SJSA1 (cell line): ENCODE measurements around the gene SHISA5. TPM values are rescaled to one million over a fixed set of nuclear protein-coding genes. Genes with fewer than 3 reads are reported as not detected.
A peak's percentile ranks its signal among the peaks of the same experiment; 100 is the strongest.

Experiments
- DNase-seq, 2 experiments: peaks; one replicate each; pipeline ENCODE4 v3.0.0-alpha.2; 2015 to 2020; ENCODE audit warnings: low spot score in 2 of 2, low read depth in 1 of 2
- H3K27ac ChIP-seq: fragments of 250-450 bp; sonication (Bioruptor Pico); 2 replicates; pipeline ENCODE4 v1.5.1; 2020; ENCODE audit warnings: mild to moderate bottlenecking, moderate library complexity
- H3K27me3 ChIP-seq: fragments of 250-450 bp; sonication (Bioruptor Pico); replicated peaks from 2 replicates; pipeline ENCODE4 v1.5.1; 2020; ENCODE audit warnings: mild to moderate bottlenecking, moderate library complexity
- H3K36me3 ChIP-seq: fragments of 250-450 bp; sonication (Bioruptor Pico); 2 replicates; pipeline ENCODE4 v1.5.1; 2020; ENCODE audit warnings: mild to moderate bottlenecking
- H3K4me1 ChIP-seq: fragments of 250-450 bp; sonication (Bioruptor Pico); replicated peaks from 2 replicates; pipeline ENCODE4 v1.6.1; 2021; ENCODE audit warnings: mild to moderate bottlenecking
- H3K4me3 ChIP-seq: fragments of 250-450 bp; sonication (Bioruptor Pico); 2 replicates; pipeline ENCODE4 v1.5.1; 2020; ENCODE audit warnings: mild to moderate bottlenecking
- H3K9me3 ChIP-seq: fragments of 250-450 bp; sonication (Bioruptor Pico); replicated peaks from 2 replicates; pipeline ENCODE4 v1.5.1; 2020; ENCODE audit warnings: mild to moderate bottlenecking
- total RNA-seq: library from RNA; depleted of rRNA; stranded (reverse); fragments of >200 nt; shearing (Covaris generic); gene quantifications from 2 replicates; pipeline ENCODE4 v1.2.3, GENCODE V29; 2014

Gene SHISA5
- total RNA-seq, 1 experiment from 2014 or later, result 105 TPM

- peaks cover 4% of the 10 kb centered on the region for H3K36me3 ChIP-seq
- H3K9me3 ChIP-seq, result no peaks in the 10 kb centered on the region
- no peak for DNase-seq
- H3K27ac ChIP-seq, result no peak overlapping the region
- no peaks in the 10 kb centered on the region for H3K27me3 ChIP-seq
- peaks cover 8% of the 10 kb centered on the region for H3K4me1 ChIP-seq
- no peak overlapping the region for H3K4me3 ChIP-seq
These were observed 70.4 kb downstream of the SHISA5 start for GRCh38 chr3:48433472-48434118.

GRCh38 chr3:48432411-48433371 lies 71.3 kb downstream of the SHISA5 start:
- no peak for DNase-seq
- Histone ChIP-seq H3K27me3 (0 out of 2 replicates have a peak, but pooled peaks cover 2% of the 10 kb centered on the region), H3K4me1 (peaks cover 8% of the 10 kb centered on the region), H3K9me3 (no peaks in the 10 kb centered on the region), H3K36me3 (peaks cover 4% of the 10 kb centered on the region), H3K4me3 (no peak overlapping the region), H3K27ac (no peak overlapping the region)

- Histone ChIP-seq H3K36me3 (peaks cover 4% of the 10 kb centered on the region), H3K27ac (no peak overlapping the region), H3K27me3 (0 out of 2 replicates have a peak, but pooled peaks cover 2% of the 10 kb centered on the region), H3K9me3 (no peaks in the 10 kb centered on the region), H3K4me1 (peaks cover 8% of the 10 kb centered on the region), H3K4me3 (no peak overlapping the region)
- DNase-seq, result no peak
These were observed 72.5 kb downstream of the SHISA5 start for GRCh38 chr3:48431224-48432029.

GRCh38 chr3:48430708-48431101 lies 73.3 kb downstream of the SHISA5 start:
- 0 out of 2 replicates have a peak, but pooled peaks cover 2% of the 10 kb centered on the region for H3K27me3 ChIP-seq
- H3K9me3 ChIP-seq, result no peaks in the 10 kb centered on the region
- no peak for DNase-seq
- H3K4me1 ChIP-seq, result peaks cover 8% of the 10 kb centered on the region
- peaks cover 4% of the 10 kb centered on the region for H3K36me3 ChIP-seq
- no peak overlapping the region for H3K4me3 ChIP-seq
- H3K27ac ChIP-seq, result no peak overlapping the region

- H3K27me3 ChIP-seq, result 0 out of 2 replicates have a peak, but pooled peaks cover 2% of the 10 kb centered on the region
- peak within 1 kb of the TSS; percentile 79 for H3K4me3 ChIP-seq
- H3K9me3 ChIP-seq, result no peaks in the 10 kb centered on the region
- no peak within 1 kb of the TSS for H3K27ac ChIP-seq
- H3K36me3 ChIP-seq, result peaks cover 4% of the 10 kb centered on the region
- DNase-seq, result no peak
- H3K4me1 ChIP-seq, result peaks cover 8% of the 10 kb centered on the region
These were observed 73.8 kb downstream of the SHISA5 start, which contains the start of gene PLXNB1 for GRCh38 chr3:48429960-48430707. Gene PLXNB1 (minus strand): TSS chr3:48430086. CDS start chr3:48424611, 5,475 bp downstream.

- Histone ChIP-seq H3K27ac (no peak overlapping the region), H3K36me3 (peaks cover 4% of the 10 kb centered on the region)
- DNase-seq, result peak in 1 of 2 experiments; percentile 24
These were observed 74.5 kb downstream of the SHISA5 start for GRCh38 chr3:48429317-48429959.

GRCh38 chr3:48428572-48429316 lies 75.2 kb downstream of the SHISA5 start:
- H3K27ac ChIP-seq, result no peak overlapping the region
- H3K36me3 ChIP-seq, result peaks cover 4% of the 10 kb centered on the region
- H3K9me3 ChIP-seq, result no peaks in the 10 kb centered on the region
- H3K4me3 ChIP-seq, result peak overlapping the region; percentile 79
- peaks cover 8% of the 10 kb centered on the region for H3K4me1 ChIP-seq
- 0 out of 2 replicates have a peak, but pooled peaks cover 2% of the 10 kb centered on the region for H3K27me3 ChIP-seq
- peak in 1 of 2 experiments; percentile 24 for DNase-seq

More at GRCh38 chr3:48429317-48429959, 74.5 kb downstream of the SHISA5 start:
- H3K4me3 ChIP-seq, result peak overlapping the region; percentile 79
- H3K4me1 ChIP-seq, result peaks cover 8% of the 10 kb centered on the region
- no peaks in the 10 kb centered on the region for H3K9me3 ChIP-seq
- 0 out of 2 replicates have a peak, but pooled peaks cover 2% of the 10 kb centered on the region for H3K27me3 ChIP-seq

- Histone ChIP-seq H3K4me1 (peaks cover 8% of the 10 kb centered on the region), H3K9me3 (no peaks in the 10 kb centered on the region), H3K36me3 (peaks cover 4% of the 10 kb centered on the region), H3K4me3 (no peak overlapping the region; the same call in 1 of the 2 replicates), H3K27me3 (0 out of 2 replicates have a peak, but pooled peaks cover 2% of the 10 kb centered on the region), H3K27ac (no peak overlapping the region)
- no peak for DNase-seq
These were observed 75.8 kb downstream of the SHISA5 start for GRCh38 chr3:48428088-48428571.

- H3K4me3 ChIP-seq, result no peak overlapping the region
- H3K36me3 ChIP-seq, result peaks cover 4% of the 10 kb centered on the region
- no peaks in the 10 kb centered on the region for H3K9me3 ChIP-seq
- no peak for DNase-seq
- no peak overlapping the region for H3K27ac ChIP-seq
- peaks cover 8% of the 10 kb centered on the region for H3K4me1 ChIP-seq
- H3K27me3 ChIP-seq, result 0 out of 2 replicates have a peak, but pooled peaks cover 2% of the 10 kb centered on the region
These were observed 76.4 kb downstream of the SHISA5 start for GRCh38 chr3:48427630-48427962.

GRCh38 chr3:48426944-48427629 lies 76.9 kb downstream of the SHISA5 start:
- Histone ChIP-seq H3K4me1 (peaks cover 8% of the 10 kb centered on the region), H3K27ac (no peak overlapping the region), H3K36me3 (no peaks in the 10 kb centered on the region; the same call in 1 of the 2 replicates), H3K4me3 (no peak overlapping the region), H3K27me3 (0 out of 2 replicates have a peak, but pooled peaks cover 2% of the 10 kb centered on the region), H3K9me3 (no peaks in the 10 kb centered on the region)
- no peak for DNase-seq

- no peak overlapping the region for H3K4me3 ChIP-seq
These were observed 77.5 kb downstream of the SHISA5 start for GRCh38 chr3:48426401-48426909.

More at GRCh38 chr3:48426401-48426909, 77.5 kb downstream of the SHISA5 start:
- no peak overlapping the region for H3K27ac ChIP-seq
- no peak for DNase-seq
- H3K27me3 ChIP-seq, result 0 out of 2 replicates have a peak, but pooled peaks cover 2% of the 10 kb centered on the region
- H3K9me3 ChIP-seq, result no peaks in the 10 kb centered on the region
- H3K36me3 ChIP-seq, result no peaks in the 10 kb centered on the region
- peaks cover 8% of the 10 kb centered on the region for H3K4me1 ChIP-seq
